SK-N-SH treated with all-trans-retinoic acid at 6 μM for 48 hours (cell line): ENCODE measurements around the gene TSHZ1.

Source experiments
- ATAC-seq: fragments of 200-7000 bp; cut with Tn5 transposase; 3 replicates; pipeline ENCODE4 v1.9.1; 2020; ENCODE audit warnings: mild to moderate bottlenecking, moderate library complexity
- ARNTL ChIP-seq: fragments of 450-650 bp; formaldehyde crosslinking; IDR thresholded peaks from 2 replicates; pipeline ENCODE4 v1.5.0; 2020; ENCODE audit warnings: low read depth, mild to moderate bottlenecking, moderate library complexity, borderline replicate concordance
- BACH2 ChIP-seq: fragments of 250-450 bp; sonication (Bioruptor Pico); IDR thresholded peaks from 2 replicates; pipeline ENCODE4 v1.9.0; 2021; ENCODE audit warnings: mild to moderate bottlenecking, borderline replicate concordance
- CREB5 ChIP-seq: fragments of 250-450 bp; sonication (Bioruptor Pico); IDR thresholded peaks from 2 replicates; pipeline ENCODE4 v1.5.1; 2020; ENCODE audit warnings: low read depth, mild to moderate bottlenecking, moderate library complexity
- CSDC2 ChIP-seq: fragments of 250-450 bp; sonication (Bioruptor Pico); IDR thresholded peaks from 2 replicates; pipeline ENCODE4 v1.5.0; 2020; ENCODE audit warnings: mild to moderate bottlenecking, moderate library complexity
- CSRNP3 ChIP-seq: fragments of 250-450 bp; sonication (Bioruptor Pico); IDR thresholded peaks from 2 replicates; pipeline ENCODE4 v1.5.1; 2021; ENCODE audit warnings: mild to moderate bottlenecking, moderate library complexity
- ESRRG ChIP-seq: fragments of 250-450 bp; sonication (Bioruptor Pico); IDR thresholded peaks from 2 replicates; pipeline ENCODE4 v1.6.1; 2021; ENCODE audit warnings: mild to moderate bottlenecking
- GLIS3 ChIP-seq: fragments of 250-450 bp; sonication (Bioruptor Pico); IDR thresholded peaks from 2 replicates; pipeline ENCODE4 v1.5.0; 2020; ENCODE audit warnings: mild to moderate bottlenecking, moderate library complexity
- ISL1 ChIP-seq: fragments of 250-450 bp; sonication (Bioruptor Pico); IDR thresholded peaks from 2 replicates; pipeline ENCODE4 v2.1.2; 2022; ENCODE audit warnings: mild to moderate bottlenecking, moderate library complexity
- OSR1 ChIP-seq: fragments of 250-450 bp; sonication (Bioruptor Pico); IDR thresholded peaks from 2 replicates; pipeline ENCODE4 v1.8.0; 2022; ENCODE audit warnings: moderate library complexity, mild to moderate bottlenecking, inconsistent platforms
- PATZ1 ChIP-seq: fragments of 250-450 bp; sonication (Bioruptor Pico); IDR thresholded peaks from 2 replicates; pipeline ENCODE4 v1.8.0; 2020; ENCODE audit warnings: mild to moderate bottlenecking, moderate library complexity, borderline replicate concordance
- POU6F1 ChIP-seq: fragments of 250-450 bp; sonication (Bioruptor Pico); IDR thresholded peaks from 2 replicates; pipeline ENCODE4 v1.8.0; 2021; ENCODE audit warnings: low read depth, mild to moderate bottlenecking, moderate library complexity, borderline replicate concordance
- PPARA ChIP-seq: fragments of 250-450 bp; sonication (Bioruptor Pico); IDR thresholded peaks from 2 replicates; pipeline ENCODE4 v1.5.0; 2020; ENCODE audit warnings: mild to moderate bottlenecking, borderline replicate concordance
- RARB ChIP-seq: fragments of 250-450 bp; sonication (Bioruptor Pico); IDR thresholded peaks from 2 replicates; pipeline ENCODE4 v1.8.0; 2021; ENCODE audit warnings: mild to moderate bottlenecking, moderate library complexity
- TOX ChIP-seq: fragments of 250-450 bp; sonication (Bioruptor Pico); IDR thresholded peaks from 2 replicates; pipeline ENCODE4 v1.8.0; 2021; ENCODE audit warnings: mild to moderate bottlenecking, moderate library complexity, borderline replicate concordance
- ZFP30 ChIP-seq: fragments of 450-650 bp; formaldehyde crosslinking; IDR thresholded peaks from 2 replicates; pipeline ENCODE4 v1.5.0; 2022; ENCODE audit warnings: mild to moderate bottlenecking, moderate library complexity
- ZNF565 ChIP-seq: fragments of 450-650 bp; formaldehyde crosslinking; conservative IDR thresholded peaks from 2 replicates; pipeline ENCODE4 v1.5.0; 2020; ENCODE audit warnings: low read depth, mild to moderate bottlenecking, moderate library complexity
- ZNF70 ChIP-seq: fragments of 450-650 bp; formaldehyde crosslinking; IDR thresholded peaks from 2 replicates; pipeline ENCODE4 v1.5.0; 2020; ENCODE audit warnings: mild to moderate bottlenecking, moderate library complexity
- ZNF8 ChIP-seq: fragments of 450-650 bp; formaldehyde crosslinking; IDR thresholded peaks from 2 replicates; pipeline ENCODE4 v1.5.0; 2020; ENCODE audit warnings: mild to moderate bottlenecking, moderate library complexity

TSHZ1 gene

GRCh38 chr18:75246721-75247610, 36.4 kb downstream of the TSHZ1 start:
- peak; percentile 38 for ATAC-seq
- no peak for TF ChIP-seq ZNF565 (CRISPR knock-in tag)
- TF ChIP-seq OSR1 (CRISPR knock-in tag) = no peak
- TF ChIP-seq RARB (CRISPR knock-in tag) = no peak
- TF ChIP-seq ZNF70 (CRISPR knock-in tag) = no peak
- no peak for TF ChIP-seq ZNF8
- no peak for TF ChIP-seq PPARA
- TF ChIP-seq CSRNP3 (CRISPR knock-in tag) = no peak
- TF ChIP-seq ESRRG (CRISPR knock-in tag) = no peak
- TF ChIP-seq BACH2 (CRISPR knock-in tag) = no peak
- TF ChIP-seq CREB5 = no peak
- no peak for TF ChIP-seq POU6F1 (CRISPR knock-in tag)
- TF ChIP-seq ZFP30 (CRISPR knock-in tag) = no peak
- no peak for TF ChIP-seq PATZ1 (CRISPR knock-in tag)

- ATAC-seq = peak; percentile 68
- no peak for TF ChIP-seq CREB5
- no peak for TF ChIP-seq GLIS3 (CRISPR knock-in tag)
- TF ChIP-seq CSRNP3 (CRISPR knock-in tag) = no peak
- TF ChIP-seq BACH2 (CRISPR knock-in tag) = no peak
- TF ChIP-seq POU6F1 (CRISPR knock-in tag) = no peak
- no peak for TF ChIP-seq CSDC2
- TF ChIP-seq ZFP30 (CRISPR knock-in tag) = no peak
- TF ChIP-seq TOX (CRISPR knock-in tag) = no peak
- no peak for TF ChIP-seq ZNF565 (CRISPR knock-in tag)
- TF ChIP-seq ISL1 (CRISPR knock-in tag) = no peak
- TF ChIP-seq RARB (CRISPR knock-in tag) = no peak
- TF ChIP-seq ARNTL (CRISPR knock-in tag) = no peak
- no peak for TF ChIP-seq ZNF70 (CRISPR knock-in tag)
- no peak for TF ChIP-seq PPARA
- no peak for TF ChIP-seq OSR1 (CRISPR knock-in tag)
Observed at GRCh38 chr18:75247611-75248421, 37.2 kb downstream of the TSHZ1 start.
